H9 (cell line): ENCODE measurements around the gene CNOT10. TPM values are rescaled to one million over a fixed set of nuclear protein-coding genes. Genes with fewer than 3 reads are reported as not detected.
A peak's percentile ranks its signal among the peaks of the same experiment; 100 is the strongest.

Source experiments
- DNase-seq: peaks from one replicate; pipeline ENCODE4 v3.0.0-alpha.2; 2017
- H2AFZ ChIP-seq: one replicate; pipeline ENCODE4 v1.6.1; 2013; ENCODE audit warnings: mild to moderate bottlenecking, low read length, control low read depth, moderate library complexity
- H2AK5ac ChIP-seq: 2 replicates; pipeline ENCODE4 v1.6.1; 2013; ENCODE audit warnings: low read length, control low read depth, mixed read lengths; ENCODE audit not compliant: insufficient read length
- H2BK120ac ChIP-seq: one replicate; pipeline ENCODE4 v1.6.1; 2013; ENCODE audit warnings: low read depth, mild to moderate bottlenecking, low read length, control low read depth, inconsistent platforms; ENCODE audit not compliant: poor library complexity, severe bottlenecking
- H2BK12ac ChIP-seq: 2 replicates; pipeline ENCODE4 v1.6.1; 2013; ENCODE audit warnings: low read length, control low read depth, mixed read lengths, low read depth; ENCODE audit not compliant: insufficient read length
- H2BK15ac ChIP-seq: 2 replicates; pipeline ENCODE4 v1.6.1; 2013; ENCODE audit warnings: low read depth, low read length, control low read depth
- H2BK20ac ChIP-seq: one replicate; pipeline ENCODE4 v1.6.1; 2013; ENCODE audit warnings: low read depth, mild to moderate bottlenecking, low read length, control low read depth, inconsistent platforms; ENCODE audit not compliant: poor library complexity, severe bottlenecking
- H2BK5ac ChIP-seq: 2 replicates; pipeline ENCODE4 v1.6.1; 2013; ENCODE audit warnings: low read length, control low read depth, mixed read lengths; ENCODE audit not compliant: insufficient read length
- H3K14ac ChIP-seq: 2 replicates; pipeline ENCODE4 v1.6.1; 2013; ENCODE audit warnings: low read length, control low read depth; ENCODE audit not compliant: insufficient read depth
- H3K18ac ChIP-seq: 2 replicates; pipeline ENCODE4 v1.6.1; 2013; ENCODE audit warnings: low read depth, mild to moderate bottlenecking, mixed read lengths, low read length, control low read depth; ENCODE audit not compliant: insufficient read length
- H3K23ac ChIP-seq: 2 replicates; pipeline ENCODE4 v1.6.1; 2013; ENCODE audit warnings: low read length, control low read depth, mixed read lengths, low read depth; ENCODE audit not compliant: insufficient read length
- H3K23me2 ChIP-seq: 2 replicates; pipeline ENCODE4 v1.6.1; 2013; ENCODE audit warnings: low read depth, mild to moderate bottlenecking, mixed read lengths, low read length, control low read depth; ENCODE audit not compliant: insufficient read length, poor library complexity, severe bottlenecking
- H3K27ac ChIP-seq: 2 replicates; pipeline ENCODE4 v1.5.1; 2013; ENCODE audit warnings: low read length, control low read depth, mixed read lengths, low read depth; ENCODE audit not compliant: insufficient read length
- H3K27me3 ChIP-seq: 2 replicates; pipeline ENCODE4 v1.6.1; 2013; ENCODE audit warnings: low read length, control low read depth, inconsistent platforms; ENCODE audit not compliant: insufficient read depth
- H3K4ac ChIP-seq: 2 replicates; pipeline ENCODE4 v1.6.1; 2013; ENCODE audit warnings: low read depth, mild to moderate bottlenecking, control low read depth, inconsistent platforms, low read length, moderate library complexity
- H3K4me1 ChIP-seq: 2 replicates; pipeline ENCODE4 v1.6.1; 2013; ENCODE audit warnings: low read length, control low read depth, inconsistent platforms; ENCODE audit not compliant: insufficient read depth
- H3K4me2 ChIP-seq: 2 replicates; pipeline ENCODE4 v1.6.1; 2013; ENCODE audit warnings: low read length, control low read depth, mixed read lengths; ENCODE audit not compliant: insufficient read length, insufficient read depth
- H3K56ac ChIP-seq: 2 replicates; pipeline ENCODE4 v1.6.1; 2013; ENCODE audit warnings: low read depth, mild to moderate bottlenecking, mixed read lengths, low read length, control low read depth; ENCODE audit not compliant: insufficient read length
- H3K79me1 ChIP-seq: 2 replicates; pipeline ENCODE4 v1.6.1; 2013; ENCODE audit warnings: low read depth, mild to moderate bottlenecking, moderate library complexity, low read length, control low read depth, inconsistent platforms; ENCODE audit not compliant: insufficient read depth, poor library complexity, severe bottlenecking
- H3K79me2 ChIP-seq: 2 replicates; pipeline ENCODE4 v1.6.1; 2013; ENCODE audit warnings: low read length, control low read depth, inconsistent platforms; ENCODE audit not compliant: insufficient read depth
- H3K9ac ChIP-seq: 2 replicates; pipeline ENCODE4 v1.6.1; 2013; ENCODE audit warnings: low read length, control low read depth, mixed read lengths; ENCODE audit not compliant: insufficient read length; ENCODE audit errors: extremely low read depth
- H3K9me3 ChIP-seq: one replicate; pipeline ENCODE4 v1.6.1; 2013; ENCODE audit warnings: low read depth, low read length, inconsistent platforms; ENCODE audit not compliant: control insufficient read depth
- H3T11ph ChIP-seq: one replicate; pipeline ENCODE4 v1.6.1; 2013; ENCODE audit warnings: mild to moderate bottlenecking, low read length, control low read depth, inconsistent platforms
- H4K20me1 ChIP-seq: one replicate; pipeline ENCODE4 v1.6.1; 2013; ENCODE audit not compliant: control insufficient read depth, insufficient read length, insufficient read depth
- H4K5ac ChIP-seq: 2 replicates; pipeline ENCODE4 v1.6.1; 2013; ENCODE audit warnings: low read depth, mild to moderate bottlenecking, mixed read lengths, low read length, control low read depth; ENCODE audit not compliant: insufficient read length
- H4K8ac ChIP-seq: replicated peaks from 2 replicates; pipeline ENCODE4 v1.6.1; 2013; ENCODE audit warnings: low read length, control low read depth, mixed read lengths, low read depth; ENCODE audit not compliant: insufficient read length
- H4K91ac ChIP-seq: 2 replicates; pipeline ENCODE4 v1.6.1; 2013; ENCODE audit warnings: low read depth, mild to moderate bottlenecking, moderate library complexity, mixed read lengths, low read length, control low read depth; ENCODE audit not compliant: insufficient read length
- H3K27ac Mint-ChIP-seq, 3 experiments: 2 replicates in 2 of 3; 3 replicates in 1 of 3; pipeline ENCODE4 v1.8.0; 2020 to 2021; ENCODE audit warnings: mixed read lengths in 3 of 3, mild to moderate bottlenecking in 1 of 3, moderate library complexity in 1 of 3
- H3K27me3 Mint-ChIP-seq: 2 replicates; pipeline ENCODE4 v1.8.0; 2021; ENCODE audit warnings: low read depth, mild to moderate bottlenecking, moderate library complexity, mixed read lengths
- H3K36me3 Mint-ChIP-seq, 3 experiments: 2 replicates in 2 of 3; 3 replicates in 1 of 3; pipeline ENCODE4 v1.8.0; 2020 to 2021; ENCODE audit warnings: low read depth in 3 of 3, mixed read lengths in 3 of 3; ENCODE audit not compliant: insufficient read depth in 1 of 3
- H3K4me1 Mint-ChIP-seq, 2 experiments: 2 replicates each; pipeline ENCODE4 v1.8.0; 2020; ENCODE audit warnings: mixed read lengths in 2 of 2
- H3K4me3 Mint-ChIP-seq, 2 experiments: 2 replicates in 1 of 2; 3 replicates in 1 of 2; pipeline ENCODE4 v1.8.0; 2020 to 2021; ENCODE audit warnings: mild to moderate bottlenecking in 2 of 2, mixed read lengths in 2 of 2, moderate library complexity in 1 of 2
- H3K9me3 Mint-ChIP-seq, 2 experiments: 2 replicates in 1 of 2; 3 replicates in 1 of 2; pipeline ENCODE4 v1.8.0; 2020; ENCODE audit warnings: mild to moderate bottlenecking in 2 of 2, mixed read lengths in 2 of 2, moderate library complexity in 1 of 2
- WGBS: extraction: QIAGEN DNeasy Blood & Tissue Kit; methylation state at CpG from one replicate; pipeline ENCODE4 v1.1.7; 2013; ENCODE audit warnings: missing lambda C conversion rate, low lambda C conversion rate, mixed read lengths; ENCODE audit not compliant: insufficient read length; ENCODE audit errors: extremely low coverage; 5-methylcytosine and 5-hydroxymethylcytosine counted together
- total RNA-seq: library from RNA; stranded (reverse); gene quantifications from 2 replicates; pipeline ENCODE4 v1.2.1, GENCODE V29; 2021
- TF ChIP-seq, protein P1 (sequence below): fragments of 200-600 bp; sonication (generic); conservative IDR thresholded peaks from 3 replicates; pipeline ENCODE4 v1.8.0; 2021; ENCODE audit warnings: antibody characterized with exemption, mild to moderate bottlenecking

CNOT10 gene
- total RNA-seq, 1 experiment from 2014 or later: 55.4 TPM

DNA sequence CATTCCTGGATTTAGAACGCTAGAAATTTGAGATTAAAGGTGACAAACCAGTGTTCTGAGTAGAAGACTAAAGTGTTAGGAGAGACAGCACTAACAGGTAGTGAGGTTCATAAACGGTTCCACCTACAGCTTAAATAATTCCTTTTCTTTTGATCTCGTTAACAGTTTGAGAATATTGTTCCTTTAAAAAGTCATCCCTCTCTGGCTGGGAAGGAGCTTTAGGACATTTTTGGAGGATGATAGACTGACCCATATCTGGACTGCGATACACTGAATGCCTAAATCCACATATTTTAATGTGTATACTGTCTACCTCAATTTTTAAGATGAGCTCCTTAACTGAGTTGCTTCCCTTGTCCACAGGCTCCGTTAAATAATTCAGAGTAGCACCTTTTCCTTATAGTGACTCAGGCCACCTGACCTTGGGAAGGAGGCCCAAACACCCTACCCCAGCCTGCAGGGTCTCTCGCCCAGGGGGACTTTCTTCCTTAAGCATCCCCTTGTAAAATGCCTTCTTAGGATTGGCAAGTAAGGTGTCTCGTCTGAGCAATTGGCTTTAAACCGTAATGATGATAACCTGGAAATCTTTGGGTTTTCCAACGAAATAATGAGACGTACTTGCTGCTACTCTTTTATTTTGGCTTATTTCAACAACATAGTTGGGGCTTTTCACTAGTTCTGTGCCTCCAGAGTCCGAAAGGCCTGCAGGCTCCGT, 136.1 kb downstream of the CNOT10 start:
- peaks cover 69 to 85% (median 81%) of the 10 kb centered on the region in 3 experiments for H3K36me3 Mint-ChIP-seq

More for the DNA sequence above, 136.1 kb downstream of the CNOT10 start:
- Histone ChIP-seq H3K4me1 (peaks cover 3% of the 10 kb centered on the region), H3K14ac (no peak overlapping the region), H3K27ac (no peak overlapping the region), H3K56ac (no peak overlapping the region), H3K4ac (no peak overlapping the region), H2BK120ac (no peak overlapping the region), H2BK12ac (no peak overlapping the region), H3K23me2 (peaks cover 19% of the 10 kb centered on the region), H2BK15ac (no peak overlapping the region), H3K9ac (peak overlapping the region; percentile 78), H3K23ac (no peak overlapping the region), H4K5ac (no peak overlapping the region), H3K79me2 (peaks cover 91% of the 10 kb centered on the region), H3T11ph (no peak overlapping the region), H4K91ac (no peak overlapping the region), H3K18ac (no peak overlapping the region), H4K20me1 (no peaks in the 10 kb centered on the region), H2BK5ac (no peak overlapping the region), H3K9me3 (no peaks in the 10 kb centered on the region), H2AFZ (no peak overlapping the region), H3K4me2 (peak overlapping the region; percentile 93), H4K8ac (no peak overlapping the region), H3K27me3 (no peaks in the 10 kb centered on the region), H2AK5ac (no peak overlapping the region), H3K79me1 (no peaks in the 10 kb centered on the region), H2BK20ac (no peak overlapping the region)
- H3K27ac Mint-ChIP-seq: peak overlapping the region; percentile 64 to 99 (median 92); a peak in 6 of 7 replicates
- H3K27me3 Mint-ChIP-seq: peaks cover 3% of the 10 kb centered on the region; the same call in 1 of the 2 replicates
- DNase-seq: no peak
- TF ChIP-seq, protein P1, sequence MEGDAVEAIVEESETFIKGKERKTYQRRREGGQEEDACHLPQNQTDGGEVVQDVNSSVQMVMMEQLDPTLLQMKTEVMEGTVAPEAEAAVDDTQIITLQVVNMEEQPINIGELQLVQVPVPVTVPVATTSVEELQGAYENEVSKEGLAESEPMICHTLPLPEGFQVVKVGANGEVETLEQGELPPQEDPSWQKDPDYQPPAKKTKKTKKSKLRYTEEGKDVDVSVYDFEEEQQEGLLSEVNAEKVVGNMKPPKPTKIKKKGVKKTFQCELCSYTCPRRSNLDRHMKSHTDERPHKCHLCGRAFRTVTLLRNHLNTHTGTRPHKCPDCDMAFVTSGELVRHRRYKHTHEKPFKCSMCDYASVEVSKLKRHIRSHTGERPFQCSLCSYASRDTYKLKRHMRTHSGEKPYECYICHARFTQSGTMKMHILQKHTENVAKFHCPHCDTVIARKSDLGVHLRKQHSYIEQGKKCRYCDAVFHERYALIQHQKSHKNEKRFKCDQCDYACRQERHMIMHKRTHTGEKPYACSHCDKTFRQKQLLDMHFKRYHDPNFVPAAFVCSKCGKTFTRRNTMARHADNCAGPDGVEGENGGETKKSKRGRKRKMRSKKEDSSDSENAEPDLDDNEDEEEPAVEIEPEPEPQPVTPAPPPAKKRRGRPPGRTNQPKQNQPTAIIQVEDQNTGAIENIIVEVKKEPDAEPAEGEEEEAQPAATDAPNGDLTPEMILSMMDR: no peak
- H3K4me1 Mint-ChIP-seq: peaks cover 46% of the 10 kb centered on the region in 2 experiments
- whole genome bisulfite sequencing: no CpG with 5 or more reads among the region's 12 CpGs
- H3K9me3 Mint-ChIP-seq: peaks cover 10 to 17% of the 10 kb centered on the region in 2 experiments; a peak in 4 of 5 replicates
- H3K4me3 Mint-ChIP-seq: peak overlapping the region; percentile 96 to 100
